GM19468 (cell line): ENCODE data around the gene MAP3K20.
"Not testable (repeated sequence)": the region's sequence is repeated elsewhere in the genome, so short reads cannot be mapped to it uniquely, and the experiment has no call there.

Source experiments
- ATAC-seq: cut with Tn5 transposase; IDR thresholded peaks from one replicate; pipeline ENCODE4 v1.9.1; 2021; ENCODE audit warnings: mild to moderate bottlenecking, moderate library complexity, moderate number of reproducible peaks; ENCODE audit not compliant: unreplicated experiment; ENCODE audit errors: extremely low read depth

Gene MAP3K20

GRCh38 chr2:173252581-173252980, 176.9 kb downstream of the MAP3K20 start:
- no peak for ATAC-seq

- ATAC-seq: no peak
Observed at GRCh38 chr2:173254659-173255058, 179.0 kb downstream of the MAP3K20 start.

GRCh38 chr2:173258701-173259100, 183.1 kb downstream of the MAP3K20 start:
- no peak for ATAC-seq

GRCh38 chr2:173262356-173262755, 186.7 kb downstream of the MAP3K20 start:
- ATAC-seq: not testable (repeated sequence)

- ATAC-seq: no peak
Observed at GRCh38 chr2:173264151-173264550, 188.5 kb downstream of the MAP3K20 start.

GRCh38 chr2:173264603-173265366, 189.1 kb downstream of the MAP3K20 start:
- ATAC-seq: peak; percentile 97

- ATAC-seq: no peak
Observed at GRCh38 chr2:173271135-173271534, 195.5 kb downstream of the MAP3K20 start.

GRCh38 chr2:173271825-173272224, 196.2 kb downstream of the MAP3K20 start:
- ATAC-seq: no peak

- ATAC-seq: no peak
Observed at GRCh38 chr2:173272849-173273248, 197.2 kb downstream of the MAP3K20 start.

GRCh38 chr2:173278794-173279526, 203.3 kb downstream of the MAP3K20 start:
- ATAC-seq: no peak

GRCh38 chr2:173279527-173279868, 203.9 kb downstream of the MAP3K20 start:
- ATAC-seq: no peak

GRCh38 chr2:173280853-173281252, 205.2 kb downstream of the MAP3K20 start:
- no peak for ATAC-seq

GRCh38 chr2:173281898-173282297, 206.3 kb downstream of the MAP3K20 start:
- ATAC-seq: not testable (repeated sequence)

- no peak for ATAC-seq
Observed at GRCh38 chr2:173282795-173283545, 207.3 kb downstream of the MAP3K20 start.

GRCh38 chr2:173286153-173286809, 210.6 kb downstream of the MAP3K20 start:
- peak; percentile 65 for ATAC-seq

- ATAC-seq: no peak
Observed at GRCh38 chr2:173287594-173287993, 211.9 kb downstream of the MAP3K20 start.

GRCh38 chr2:173288561-173288960, 212.9 kb downstream of the MAP3K20 start:
- no peak for ATAC-seq

- ATAC-seq: no peak
Observed at GRCh38 chr2:173290046-173290445, 214.4 kb downstream of the MAP3K20 start.

GRCh38 chr2:173290518-173290917, 214.9 kb downstream of the MAP3K20 start:
- ATAC-seq: no peak

GRCh38 chr2:173291412-173291811, 215.8 kb downstream of the MAP3K20 start:
- ATAC-seq: no peak
